CD4-positive, alpha-beta T cell treated with Interleukin-15 for 4 hours (primary cell): ENCODE results near the gene FAM174B.
"Not testable (repeated sequence)": the region's sequence is repeated elsewhere in the genome, so short reads cannot be mapped to it uniquely, and the experiment has no call there.

Experiments used
- DNase-seq: peaks from one replicate; pipeline ENCODE4 v3.0.0-alpha.2; 2020; ENCODE audit warnings: low spot score

The FAM174B gene

GRCh38 chr15:92617549-92618520 is 37.7 kb downstream of the FAM174B start:
- no peak for DNase-seq

- no peak for DNase-seq
Measured at GRCh38 chr15:92616621-92617548, 38.7 kb downstream of the FAM174B start.

GRCh38 chr15:92614791-92615785 is 40.5 kb downstream of the FAM174B start:
- DNase-seq = no peak

- no peak for DNase-seq
Measured at GRCh38 chr15:92614301-92614700, 41.3 kb downstream of the FAM174B start.

GRCh38 chr15:92613841-92614240 is 41.7 kb downstream of the FAM174B start:
- DNase-seq = no peak

GRCh38 chr15:92612891-92613290 is 42.7 kb downstream of the FAM174B start:
- no peak for DNase-seq

- DNase-seq = no peak
Measured at GRCh38 chr15:92611995-92612745, 43.4 kb downstream of the FAM174B start.

- DNase-seq = no peak
Measured at GRCh38 chr15:92611150-92611549, 44.4 kb downstream of the FAM174B start.

- DNase-seq = no peak
Measured at GRCh38 chr15:92610101-92610520, 45.5 kb downstream of the FAM174B start.

GRCh38 chr15:92608866-92609700 is 46.5 kb downstream of the FAM174B start:
- no peak for DNase-seq

GRCh38 chr15:92606836-92607150 is 48.8 kb downstream of the FAM174B start:
- DNase-seq = not testable (repeated sequence)

GRCh38 chr15:92606126-92606835 is 49.3 kb downstream of the FAM174B start:
- no peak for DNase-seq

GRCh38 chr15:92605225-92605944 is 50.2 kb downstream of the FAM174B start:
- DNase-seq = no peak

GRCh38 chr15:92603743-92604470 is 51.7 kb downstream of the FAM174B start:
- no peak for DNase-seq

GRCh38 chr15:92603278-92603677 is 52.3 kb downstream of the FAM174B start:
- no peak for DNase-seq

GRCh38 chr15:92602267-92602593 is 53.3 kb downstream of the FAM174B start:
- no peak for DNase-seq

GRCh38 chr15:92601592-92602266 is 53.8 kb downstream of the FAM174B start:
- DNase-seq = no peak
